Hindlimb muscle (tissue), 1 donor: Measurements from ENCODE around the gene OSCP1. TPM values are rescaled to one million over a fixed set of nuclear protein-coding genes. Genes with fewer than 3 reads are reported as not detected.
"Not testable (repeated sequence)": the region's sequence is repeated elsewhere in the genome, so short reads cannot be mapped to it uniquely, and the experiment has no call there.

ENCODE experiments used
- DNase-seq: peaks from one replicate; pipeline ENCODE4 v3.0.0-alpha.2; 2013
- polyA plus RNA-seq: library from polyadenylated mRNA; unstranded; fragments of 120-200 nt; gene quantifications from one replicate; pipeline ENCODE4 v1.2.1, GENCODE V29; 2013; ENCODE audit not compliant: insufficient read length

OSCP1 gene, protein sequence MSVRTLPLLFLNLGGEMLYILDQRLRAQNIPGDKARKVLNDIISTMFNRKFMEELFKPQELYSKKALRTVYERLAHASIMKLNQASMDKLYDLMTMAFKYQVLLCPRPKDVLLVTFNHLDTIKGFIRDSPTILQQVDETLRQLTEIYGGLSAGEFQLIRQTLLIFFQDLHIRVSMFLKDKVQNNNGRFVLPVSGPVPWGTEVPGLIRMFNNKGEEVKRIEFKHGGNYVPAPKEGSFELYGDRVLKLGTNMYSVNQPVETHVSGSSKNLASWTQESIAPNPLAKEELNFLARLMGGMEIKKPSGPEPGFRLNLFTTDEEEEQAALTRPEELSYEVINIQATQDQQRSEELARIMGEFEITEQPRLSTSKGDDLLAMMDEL
- 5.4 TPM for polyA plus RNA-seq

DNA sequence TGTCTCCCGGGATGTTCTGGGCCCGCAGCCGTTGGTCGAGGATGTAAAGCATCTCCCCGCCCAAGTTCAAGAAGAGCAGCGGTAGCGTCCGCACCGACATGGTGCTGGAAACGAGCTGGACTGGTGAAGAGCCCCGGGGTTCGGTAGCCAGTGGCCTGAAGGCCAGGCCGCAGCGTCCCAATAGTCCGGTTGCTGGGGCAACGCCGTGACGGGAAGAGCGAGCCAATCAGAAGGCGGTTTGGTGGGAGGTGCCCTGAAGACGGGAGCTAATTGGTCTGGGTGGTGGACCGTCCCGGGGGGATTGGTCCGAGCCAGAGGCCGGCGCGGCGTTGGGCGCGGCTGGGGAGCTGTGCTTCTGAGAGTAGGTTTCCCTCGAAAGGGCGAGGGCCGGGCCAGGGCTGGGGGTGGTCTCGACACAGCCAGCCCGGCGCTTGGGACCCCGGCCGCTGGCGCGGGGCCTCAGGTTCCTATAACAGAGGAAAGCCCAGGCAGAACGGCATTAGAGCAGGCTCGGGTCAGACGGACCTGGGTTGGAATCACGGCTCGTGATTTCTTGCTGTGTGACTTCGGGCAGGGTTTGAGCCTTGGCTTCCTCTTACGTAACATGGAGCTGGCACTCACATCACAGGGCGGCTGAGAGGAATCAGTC is at the start of gene OSCP1:
Gene OSCP1 (minus strand): TSS at position 182 of the 649 bp plus-strand sequence. CDS start 82 bp downstream, at position 100.
- peak; percentile 98 for DNase-seq

DNA sequence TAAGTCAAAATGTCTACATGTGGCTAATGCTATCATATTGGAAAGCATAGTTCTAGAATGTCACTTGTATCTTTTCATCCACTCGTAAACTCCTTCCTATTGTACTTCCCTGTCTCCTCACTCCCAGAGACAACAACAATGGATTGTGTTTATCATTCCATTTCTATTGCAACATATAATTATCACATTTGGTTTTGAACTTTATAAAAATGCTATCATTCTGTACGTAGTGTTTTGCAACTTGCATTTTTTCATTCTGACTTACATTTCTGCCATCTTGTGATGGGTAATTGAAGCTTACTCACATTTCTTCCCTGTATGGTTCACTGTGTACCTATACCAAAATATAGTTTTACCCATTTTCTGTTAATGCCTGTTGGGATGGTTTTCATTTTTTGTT is 47.0 kb upstream of the OSCP1 start:
- no peak for DNase-seq

DNA sequence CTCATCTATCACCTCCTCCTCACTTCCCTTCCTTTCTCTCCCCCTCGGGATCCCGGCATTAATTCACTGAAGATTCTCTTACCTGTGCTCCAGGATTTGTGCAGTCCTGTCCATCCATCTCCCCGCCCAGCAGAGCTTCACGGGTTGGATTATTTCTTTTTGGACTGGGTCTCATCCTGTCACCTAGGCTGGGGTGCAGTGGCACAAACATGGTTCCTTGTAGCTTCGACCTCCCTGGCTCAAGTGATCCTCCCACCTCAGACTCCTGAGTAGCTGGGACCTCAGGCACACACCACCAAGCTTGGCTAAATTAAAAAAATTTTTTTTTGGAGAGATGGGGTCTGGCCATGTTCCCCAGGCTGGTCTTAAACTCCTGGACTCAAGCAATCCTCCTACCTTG is 44.7 kb upstream of the OSCP1 start:
- DNase-seq = no peak

DNA sequence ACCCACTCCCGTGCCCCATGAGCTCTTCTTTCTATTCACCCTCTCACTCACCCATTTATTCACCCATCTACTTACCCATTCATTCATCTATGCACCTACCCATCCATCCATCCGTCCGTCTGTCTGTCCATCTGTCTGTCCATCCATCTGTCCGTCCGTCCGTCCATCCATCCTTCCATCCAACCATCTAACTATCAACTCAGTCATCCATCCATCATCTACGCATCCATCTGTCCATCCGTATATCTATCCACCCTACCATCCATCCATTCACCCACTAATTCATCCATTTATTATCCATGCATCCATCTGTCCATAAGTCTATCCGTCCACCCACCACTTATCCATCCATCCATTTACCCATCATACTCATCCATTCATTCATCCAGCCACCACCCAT is 43.3 kb upstream of the OSCP1 start:
- DNase-seq = no peak

DNA sequence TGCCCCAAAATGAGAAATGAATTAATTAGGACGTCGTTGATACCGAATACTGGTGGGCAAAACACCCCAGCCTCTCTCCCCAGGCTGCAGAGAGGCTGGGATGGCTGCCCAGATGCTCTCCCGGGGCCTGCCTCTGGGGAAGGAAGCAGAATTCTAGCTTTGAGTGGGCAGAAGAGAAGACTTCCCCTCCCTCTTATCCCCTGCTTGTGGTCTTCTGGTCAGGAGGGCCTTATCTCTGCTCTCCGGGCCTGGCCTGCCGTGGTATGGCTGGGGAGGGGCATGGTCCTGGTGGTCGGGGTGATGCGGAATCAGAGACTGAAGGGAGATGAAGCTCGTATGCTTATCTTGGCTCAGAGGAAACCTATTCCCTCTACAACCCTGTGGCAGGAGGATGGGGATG is 42.2 kb upstream of the OSCP1 start:
- no peak for DNase-seq

DNA sequence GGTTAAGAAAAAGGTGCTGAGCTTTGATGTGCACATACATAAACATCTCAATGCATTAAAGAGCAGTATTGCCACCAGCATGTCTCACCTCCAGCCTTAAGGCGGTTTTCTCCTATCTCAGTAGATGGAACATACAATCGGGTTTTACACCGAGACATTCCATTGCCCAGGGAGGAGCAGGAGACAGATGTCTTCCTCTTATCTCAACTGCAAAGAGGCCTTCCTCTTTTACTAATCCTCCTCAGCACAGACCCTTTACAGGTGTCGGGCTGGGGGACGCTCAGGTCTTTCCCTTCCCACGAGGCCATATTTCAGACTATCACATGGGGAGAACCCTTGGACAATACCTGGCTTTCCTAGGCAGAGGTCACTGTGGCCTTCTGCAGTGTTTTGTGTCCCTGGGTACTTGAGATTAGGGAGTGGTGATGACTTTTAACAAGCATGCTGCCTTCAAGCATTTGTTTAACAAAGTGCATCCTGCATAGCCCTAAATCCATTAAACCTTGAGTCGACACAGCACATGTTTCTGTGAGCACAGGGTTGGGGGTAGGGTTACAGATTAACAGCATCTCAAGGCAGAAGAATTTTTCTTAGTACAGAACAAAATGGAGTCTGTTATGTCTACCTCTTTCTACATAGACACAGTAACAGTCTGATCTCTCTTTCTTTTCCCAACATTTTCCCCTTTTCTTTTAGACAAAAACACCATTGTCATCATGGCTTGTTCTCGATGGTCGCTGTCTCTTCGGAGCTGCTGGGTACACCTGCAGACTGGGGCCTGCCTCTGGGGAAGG is 39.2 kb upstream of the OSCP1 start:
- DNase-seq = not testable (repeated sequence)

DNA sequence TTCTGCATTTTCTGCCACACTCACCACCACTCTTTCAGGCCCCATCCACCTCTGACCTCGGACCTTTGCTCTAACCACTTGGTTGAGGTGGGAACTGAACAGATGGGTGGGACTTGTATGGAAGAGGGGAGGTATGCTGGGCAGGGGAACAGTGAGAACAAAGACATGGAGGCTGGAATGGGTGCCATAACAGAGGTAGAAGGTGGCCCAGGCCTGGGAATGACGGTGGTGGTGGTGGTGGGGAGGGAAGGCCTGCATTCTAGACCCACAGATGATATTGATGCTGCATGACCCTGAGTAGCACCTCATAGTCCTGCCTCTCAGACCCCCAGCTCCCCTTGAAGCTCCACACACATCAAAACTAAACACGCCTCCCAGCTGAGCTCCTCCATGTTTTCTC is 37.7 kb upstream of the OSCP1 start:
- no peak for DNase-seq

DNA sequence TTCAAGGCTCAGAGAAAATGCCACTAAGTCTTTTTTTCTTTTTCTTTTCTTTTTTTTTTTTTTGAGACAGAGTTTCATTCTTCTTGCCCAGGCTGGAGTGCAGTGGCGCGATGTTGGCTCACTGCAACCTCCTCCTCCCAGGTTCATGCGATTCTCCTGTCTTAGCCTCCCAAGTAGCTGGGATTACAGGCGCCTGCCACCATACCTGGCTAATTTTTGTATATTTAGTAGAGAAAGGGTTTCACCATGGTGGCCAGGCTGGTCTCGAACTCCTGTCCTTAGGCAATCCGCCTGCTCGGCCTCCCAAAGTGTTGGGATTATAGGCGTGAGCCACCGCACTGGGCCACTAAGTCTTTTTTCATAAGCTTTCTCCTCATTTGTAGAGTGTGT is 37.1 kb upstream of the OSCP1 start:
- DNase-seq = not testable (repeated sequence)

DNA sequence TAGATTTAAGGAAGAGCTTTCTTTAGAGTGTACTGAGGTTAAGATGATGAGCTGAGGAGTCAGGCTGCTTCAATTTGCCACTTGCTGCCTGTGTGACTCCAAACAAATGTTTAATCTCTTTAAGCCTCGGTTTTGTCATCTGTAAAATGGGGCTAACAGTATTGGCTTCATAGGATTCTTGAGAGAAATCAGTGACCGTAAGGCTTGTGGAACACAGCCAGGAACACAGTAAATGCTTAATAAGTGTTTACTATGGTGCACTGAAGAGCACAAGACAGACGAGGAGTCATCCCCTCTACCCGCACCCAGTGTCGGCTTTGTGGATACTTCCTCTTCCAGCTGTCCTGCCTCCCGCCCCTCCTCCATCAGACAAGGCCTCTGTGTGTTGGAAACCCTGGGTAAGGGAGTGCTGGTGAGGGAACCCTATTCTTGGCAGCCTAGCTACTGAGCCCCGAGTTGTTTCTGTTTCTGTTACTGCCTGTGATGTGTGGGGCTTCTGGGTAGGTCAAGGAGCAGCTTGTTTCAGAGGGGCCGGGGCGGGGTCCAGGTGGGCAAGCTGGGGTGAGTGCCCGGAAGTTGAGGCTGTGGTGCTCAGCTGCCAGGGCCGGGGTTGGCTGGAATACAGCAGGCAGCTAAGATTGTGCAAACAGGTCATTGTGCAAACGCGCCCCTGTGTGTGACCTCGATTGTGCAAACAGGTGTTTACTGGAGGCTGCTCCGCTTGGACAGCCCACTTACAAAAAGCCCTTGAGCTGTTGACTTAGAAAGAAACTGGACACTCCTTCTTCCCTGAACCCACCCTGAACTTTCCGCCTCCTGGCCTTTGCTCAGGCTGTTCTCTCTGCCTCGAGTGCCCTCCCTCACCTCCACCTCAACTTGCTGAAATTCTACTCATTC is 36.4 kb upstream of the OSCP1 start:
- no peak for DNase-seq

DNA sequence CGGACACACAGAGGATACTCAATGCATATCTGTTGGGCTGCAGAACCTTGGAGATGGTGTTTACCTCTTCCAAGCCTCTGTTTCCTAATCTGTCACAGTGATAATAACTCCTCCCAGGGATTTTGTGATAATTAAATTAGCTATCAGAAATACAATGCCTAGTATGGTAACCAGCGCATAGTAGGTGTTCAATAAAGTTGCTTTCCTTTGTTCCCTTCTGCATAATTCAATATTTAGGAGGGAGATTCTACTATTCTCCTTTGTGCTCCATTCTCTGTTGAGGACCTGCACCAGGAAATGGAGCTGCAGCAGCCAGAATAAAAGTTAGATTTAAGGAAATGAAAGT is 35.8 kb upstream of the OSCP1 start:
- DNase-seq = no peak

DNA sequence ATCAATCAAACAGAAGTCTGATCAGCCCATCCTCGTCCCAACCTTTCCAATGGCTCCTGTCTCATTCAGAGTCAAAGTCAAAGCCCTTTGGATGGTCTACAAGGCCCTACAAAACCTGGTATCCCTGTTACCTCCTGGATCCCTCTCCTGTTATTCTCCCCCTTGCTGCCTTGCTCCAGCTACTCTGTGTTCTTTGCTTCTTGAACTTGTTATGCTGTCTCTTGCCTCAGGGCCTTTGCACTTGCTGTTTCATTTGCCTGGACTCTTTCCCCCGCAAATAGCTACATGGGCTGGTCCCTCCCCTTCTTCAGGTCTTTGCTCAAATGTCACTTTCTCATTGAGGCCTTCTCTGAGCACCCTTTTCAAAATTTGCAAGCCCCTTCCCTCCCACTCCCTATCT is 33.8 kb upstream of the OSCP1 start:
- no peak for DNase-seq

DNA sequence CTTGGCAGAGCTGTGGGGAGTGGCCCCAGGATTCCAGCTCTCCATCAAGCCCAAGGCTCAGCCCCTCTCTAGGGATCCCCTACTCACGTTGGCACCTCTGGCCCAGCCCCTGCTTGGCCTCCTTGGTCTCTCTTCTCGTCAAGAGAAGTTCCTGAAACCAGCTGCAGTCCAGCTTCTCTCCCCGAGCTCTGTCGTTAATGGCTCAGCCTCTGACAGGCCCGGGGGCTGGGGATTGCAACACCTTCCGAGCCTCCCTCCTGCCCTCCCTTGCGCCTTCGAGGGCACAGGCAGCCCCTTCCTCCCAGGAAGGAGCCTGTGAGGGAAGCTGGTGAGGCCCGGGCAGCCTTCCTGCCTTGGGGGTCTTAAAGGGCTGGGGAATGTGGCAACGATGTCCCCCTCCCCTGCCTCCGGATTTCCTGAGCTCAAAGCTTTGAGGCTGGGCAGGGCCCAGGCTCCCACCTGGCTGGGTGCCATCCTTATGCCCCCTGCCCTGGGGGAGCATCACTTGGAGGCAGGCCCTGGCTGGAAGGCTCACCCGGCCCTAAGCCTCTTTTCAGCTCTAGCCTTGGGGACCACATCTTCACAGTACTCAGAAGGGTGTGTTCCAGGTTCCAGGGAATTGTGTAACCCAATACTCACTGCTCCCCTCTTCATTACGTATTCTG is 32.6 kb upstream of the OSCP1 start, which contains the start of gene CSF3R:
Gene CSF3R (minus strand): TSS at position 190 of the 665 bp plus-strand sequence. CDS start 3,417 bp downstream, outside the sequence.
- DNase-seq = no peak

DNA sequence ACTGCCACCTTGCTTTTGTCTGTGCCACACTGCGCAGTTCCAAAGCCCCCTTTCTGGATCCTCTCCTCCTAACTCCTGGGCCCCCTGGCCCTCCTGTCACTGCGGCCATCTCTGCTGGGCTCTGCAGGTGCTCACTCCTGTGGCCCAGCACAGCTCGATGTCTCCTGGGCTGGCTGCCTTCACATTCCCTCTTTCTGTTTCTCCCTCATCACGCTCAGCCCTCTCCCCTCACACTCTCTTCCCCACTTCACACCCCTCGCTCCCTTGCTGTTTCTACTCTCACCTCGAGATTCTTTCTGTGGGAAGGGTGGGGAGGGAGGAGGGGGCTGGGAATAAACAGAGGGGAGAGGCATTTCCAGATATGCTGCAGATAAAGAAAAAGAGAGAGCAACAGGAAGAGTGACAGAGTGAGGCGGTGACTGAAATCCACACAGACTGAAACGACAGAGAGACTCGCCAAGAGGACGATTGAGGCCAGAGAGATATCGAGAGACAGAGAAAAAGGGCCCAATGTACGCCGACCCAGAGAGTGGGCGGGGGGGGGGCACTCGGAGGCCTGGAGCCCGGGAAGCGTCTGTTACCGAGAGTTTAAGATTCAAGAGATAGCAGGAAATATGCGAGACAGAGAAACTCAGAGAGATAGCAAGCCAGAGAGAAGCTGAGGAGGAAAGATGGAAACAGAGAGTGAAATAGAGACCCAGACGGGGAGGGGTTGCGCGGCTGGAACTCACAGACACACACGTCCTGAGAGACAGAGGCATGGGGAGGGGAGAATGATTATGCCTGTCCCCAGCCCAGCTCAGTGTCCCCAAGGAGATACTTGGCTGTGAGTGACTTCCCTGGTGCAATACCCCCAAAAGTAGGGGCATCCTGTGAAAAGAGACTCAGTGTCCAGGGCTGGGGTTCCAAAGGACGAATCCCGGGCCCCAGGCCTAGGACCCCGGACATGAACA is 31.8 kb upstream of the OSCP1 start:
- DNase-seq = no peak

DNA sequence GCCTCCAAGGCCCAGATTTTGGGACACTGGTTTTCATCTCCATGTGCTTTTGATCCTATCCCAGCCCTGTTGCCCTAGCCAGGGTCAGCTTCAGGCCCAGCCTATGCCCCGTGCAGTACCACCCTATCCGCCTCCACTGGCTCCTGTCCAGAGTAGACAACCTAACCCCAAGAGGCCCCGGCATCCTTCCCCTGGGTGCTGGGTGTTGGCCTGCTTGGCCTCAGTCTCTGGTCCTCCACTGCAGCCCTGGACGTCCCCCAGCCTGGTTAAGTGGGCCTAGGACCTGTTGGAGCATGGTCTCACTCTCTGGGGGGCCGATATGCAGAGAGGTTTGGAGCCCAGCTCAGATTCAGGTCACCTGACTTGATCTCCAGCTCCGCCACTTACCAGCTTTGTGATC is 30.8 kb upstream of the OSCP1 start:
- no peak for DNase-seq

DNA sequence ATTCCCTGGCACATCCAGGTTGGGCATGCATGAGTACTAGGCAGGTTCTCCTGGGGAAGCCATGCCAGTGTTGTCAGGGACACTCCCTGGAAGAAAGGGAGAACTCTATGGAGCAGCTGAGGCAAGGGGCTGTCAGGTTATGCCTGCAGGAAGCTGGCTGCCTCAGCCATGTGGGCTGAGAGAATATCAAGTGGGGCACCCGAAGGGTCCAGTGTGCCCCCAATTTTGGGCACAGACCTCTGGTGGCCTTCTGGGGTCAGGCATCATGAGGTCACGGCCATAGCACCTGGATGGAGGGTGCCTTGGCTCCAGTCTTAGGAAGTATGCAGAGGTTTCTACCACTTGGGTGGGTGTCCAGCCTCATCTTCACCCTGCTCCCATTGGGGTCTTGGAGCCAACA is 29.9 kb upstream of the OSCP1 start:
- no peak for DNase-seq

DNA sequence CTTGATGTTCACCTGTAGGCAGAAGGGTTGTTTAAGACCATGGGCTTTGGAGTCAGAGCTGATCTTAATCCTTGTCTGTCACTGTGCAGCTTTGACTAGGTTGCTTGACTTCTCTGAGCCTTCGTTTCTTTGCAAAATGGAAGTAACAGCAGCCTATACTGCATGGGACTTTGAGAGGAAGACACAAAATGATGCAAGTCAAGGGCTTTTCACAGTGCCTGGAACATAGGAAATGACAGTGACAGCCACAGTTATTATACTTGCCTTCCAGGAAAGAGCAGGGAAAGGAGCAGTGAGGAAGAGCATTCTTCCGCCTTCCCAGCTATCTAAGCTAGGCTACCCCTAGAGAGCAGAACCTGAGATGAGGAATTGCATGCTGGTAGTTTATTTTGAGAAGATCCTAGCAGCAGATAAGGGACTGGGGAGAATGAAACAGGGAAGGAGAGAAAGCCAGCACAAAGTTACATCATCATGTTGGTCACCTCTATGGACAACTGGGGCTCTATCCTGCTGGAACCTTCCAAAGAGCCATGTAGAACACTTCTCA is 29.3 kb upstream of the OSCP1 start:
- no peak for DNase-seq

DNA sequence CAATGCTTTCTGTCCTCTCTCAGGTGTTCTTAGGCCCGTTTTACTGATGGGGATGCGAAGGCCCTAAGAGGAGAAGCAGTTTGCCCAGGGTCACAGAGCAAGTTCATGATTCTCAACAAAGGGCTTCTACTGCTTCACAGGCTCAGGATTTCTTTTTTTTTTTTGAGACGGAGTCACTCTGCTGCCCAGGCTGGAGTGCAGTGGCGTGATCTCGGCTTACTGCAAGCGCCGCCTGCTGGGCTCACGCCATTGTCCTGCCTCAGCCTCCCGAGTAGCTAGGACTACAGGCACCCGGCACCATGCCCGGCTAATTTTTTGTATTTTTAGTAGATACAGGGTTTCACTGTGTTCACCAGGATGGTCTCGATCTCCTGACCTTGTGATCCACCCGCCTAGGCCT is 27.4 kb upstream of the OSCP1 start:
- not testable (repeated sequence) for DNase-seq

DNA sequence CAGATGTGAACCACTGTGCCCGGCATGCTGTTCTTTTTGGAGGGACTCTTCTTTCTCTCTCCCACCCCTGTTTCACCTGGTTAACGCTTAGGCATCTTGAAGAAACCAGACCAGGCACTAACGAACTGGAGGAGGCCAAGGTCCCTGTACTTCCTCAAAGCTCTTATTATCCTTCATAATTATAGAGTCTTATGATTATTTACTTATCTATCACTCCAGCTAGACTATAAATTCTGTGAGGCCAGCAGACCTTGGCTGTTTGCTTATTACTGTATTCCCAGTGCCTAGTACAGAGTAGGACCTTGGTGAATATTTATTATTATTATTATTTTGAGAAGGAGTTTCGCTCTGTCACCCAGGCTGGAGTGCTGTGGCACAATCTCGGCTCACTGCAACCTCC is 26.7 kb upstream of the OSCP1 start:
- no peak for DNase-seq

DNA sequence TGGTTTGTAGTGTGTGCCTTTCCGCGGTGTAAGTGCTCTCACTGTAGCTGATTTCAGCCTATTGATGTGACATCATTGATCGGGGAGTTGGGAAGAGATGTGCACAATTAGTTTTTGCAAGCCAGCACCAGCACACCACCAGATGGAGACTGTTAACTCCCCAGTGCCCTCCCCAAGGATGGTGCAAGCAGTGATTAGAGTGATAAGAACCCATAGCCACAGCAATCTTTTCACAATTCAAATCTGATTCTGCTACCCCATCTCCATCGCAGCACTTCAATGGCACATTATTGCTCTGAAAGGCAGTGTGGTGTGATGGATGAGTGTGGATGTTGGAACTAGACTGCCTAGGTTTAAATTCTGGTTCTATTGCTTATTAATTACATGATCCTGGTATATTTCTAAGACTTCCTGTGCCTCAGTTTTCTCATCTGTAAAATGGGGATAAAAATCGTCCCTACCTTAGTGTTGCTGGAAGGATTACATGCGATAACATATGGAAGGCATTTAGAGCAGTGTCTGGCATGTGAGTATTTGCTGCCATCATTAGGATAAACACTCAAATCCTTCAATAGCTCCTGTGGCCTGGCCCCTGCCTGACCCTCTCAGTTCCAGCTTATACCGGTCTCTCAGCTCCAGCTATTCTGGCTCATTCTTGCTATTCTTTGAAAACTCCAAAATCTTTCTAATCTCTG is 25.8 kb upstream of the OSCP1 start:
- no peak for DNase-seq

DNA sequence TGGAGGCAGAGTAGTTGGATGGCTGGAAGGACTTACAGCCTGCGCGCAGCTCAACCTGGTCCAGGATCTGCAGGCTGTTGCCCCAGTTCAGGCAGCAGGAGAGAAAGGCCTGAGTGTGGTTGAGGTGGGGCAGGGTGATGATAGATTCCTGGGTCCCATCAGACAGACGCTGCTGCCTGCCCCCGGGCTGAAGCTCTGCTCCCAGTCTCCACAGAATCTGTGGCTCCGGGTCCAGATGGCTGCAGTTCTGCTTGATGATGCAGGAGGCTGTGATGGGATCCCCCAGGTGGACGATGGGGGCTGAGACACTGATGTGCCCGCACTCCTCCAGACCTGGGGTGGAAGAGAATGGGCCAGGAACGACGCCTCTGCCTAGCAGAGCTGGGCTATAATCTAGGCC is 25.1 kb upstream of the OSCP1 start:
- no peak for DNase-seq
